NCI-H524 treated with DMSO at 0.1 percent for 48 hours (cell line): ENCODE results near the gene ZDHHC18.

Source experiments
- DNase-seq: peaks from one replicate; lab custom pipeline; 2025; lab: John Stamatoyannopoulos, UW

The ZDHHC18 gene

DNA sequence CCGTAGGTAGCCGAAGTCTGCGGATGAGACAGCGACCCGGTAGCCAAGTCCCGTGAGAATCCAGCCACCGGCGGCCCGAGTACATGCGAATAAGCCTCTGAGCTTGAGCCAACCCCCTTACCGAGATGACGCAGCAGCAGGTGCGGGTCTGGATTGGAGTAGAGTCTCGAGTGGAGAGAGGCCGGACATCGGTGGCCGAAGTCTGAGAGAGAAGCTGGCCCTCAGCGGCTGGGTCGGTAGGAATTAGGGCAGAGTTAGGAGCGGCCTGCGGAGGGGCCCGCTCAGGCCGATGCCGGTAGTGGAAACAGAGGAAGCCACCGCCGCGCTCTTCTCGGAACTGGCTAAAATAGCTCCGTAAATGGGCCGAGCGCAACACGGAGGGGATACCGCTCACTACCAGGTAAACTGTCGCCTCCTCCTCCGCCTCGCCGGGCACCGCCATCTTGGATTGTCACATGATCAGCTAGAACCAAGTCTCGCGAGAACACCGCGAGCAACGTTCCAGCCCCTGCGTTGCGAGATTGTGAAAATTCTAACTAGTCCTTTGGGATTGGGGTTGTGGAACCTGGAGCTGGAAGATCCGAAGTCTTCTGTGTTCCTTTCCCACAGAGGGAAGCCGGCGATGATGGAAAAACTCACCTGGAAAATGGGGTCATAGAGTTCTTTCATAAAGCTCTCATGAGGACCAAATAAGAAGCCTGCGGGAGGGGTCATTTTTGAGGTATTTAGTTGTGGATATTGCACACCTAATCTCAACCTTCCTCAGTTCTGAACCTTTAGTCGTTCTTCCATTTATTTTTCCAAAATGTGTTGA lies 73.7 kb downstream of the ZDHHC18 start, which contains the start of gene GPATCH3:
Gene GPATCH3, minus strand, starts transcription at position 467 of the 814 bp plus-strand sequence. Its CDS starts 25 bp downstream, at position 442.
- DNase-seq, result peak; percentile 20

DNA sequence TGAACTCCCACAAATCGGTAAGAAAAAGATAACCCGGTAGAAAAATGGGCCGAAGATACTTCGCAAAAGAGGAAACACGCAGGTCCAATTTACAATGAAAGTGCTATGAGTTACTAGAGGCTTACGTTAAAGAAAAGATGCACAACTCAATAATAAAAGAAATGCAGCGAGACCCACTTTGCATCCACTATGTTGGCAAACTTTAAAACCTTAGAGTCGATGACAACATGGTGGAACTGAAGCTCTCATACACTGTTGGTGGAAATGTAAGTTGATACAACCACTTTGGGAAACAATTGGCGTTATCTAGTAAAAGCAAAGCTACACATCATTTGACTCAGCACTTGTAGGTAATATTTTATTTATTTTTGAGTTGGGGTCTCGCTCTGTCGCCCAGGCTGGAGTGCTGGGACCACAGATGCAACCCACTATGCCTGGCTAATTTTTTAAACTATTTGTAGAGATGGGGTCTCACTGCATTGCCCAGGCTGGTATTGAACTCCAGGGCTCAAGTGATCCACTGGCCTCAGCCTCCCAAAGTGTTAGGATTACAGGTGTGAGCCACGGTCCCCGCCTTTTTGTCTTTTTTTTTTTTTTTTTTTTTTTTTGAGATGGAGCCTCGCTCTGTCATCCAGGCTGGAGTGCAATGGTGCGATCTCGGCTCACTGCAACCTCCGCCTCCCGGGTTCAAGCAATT lies 74.5 kb downstream of the ZDHHC18 start:
- no peak for DNase-seq
